A549 (cell line): ENCODE measurements around the gene NTM. TPM values are rescaled to one million over a fixed set of nuclear protein-coding genes. Genes with fewer than 3 reads are reported as not detected.

Source experiments
- ATAC-seq, 2 experiments: fragments of 200-7000 bp in 1 of 2; fragments of >200 bp in 1 of 2; cut with Nextera tagmentation in 1 of 2; cut with Tn5 transposase in 1 of 2; 3 replicates each; pipeline versions ENCODE4 v1.8.0 to v1.9.1; 2018 to 2020; ENCODE audit warnings: mild to moderate bottlenecking in 1 of 2, moderate library complexity in 1 of 2
- CTCF ChIA-PET: fragments of 300-600 bp; sonication (Branson Sonifier 250); formaldehyde crosslinking; extraction: SDS; loops from one replicate; lab custom pipeline; 2021; ENCODE audit warnings: antibody characterized with exemption, inconsistent platforms; lab: Yijun Ruan, JAX
- POLR2A ChIA-PET: fragments of 350-600 bp; formaldehyde crosslinking; extraction: SDS; loops from one replicate; lab custom pipeline; 2021; ENCODE audit warnings: antibody characterized with exemption, inconsistent platforms; lab: Yijun Ruan, JAX
- DNase-seq, 2 experiments: peaks; one replicate each; pipeline versions ENCODE4 v3.0.0 to v3.0.0-alpha.2; 2011 to 2016; ENCODE audit warnings: low read depth in 1 of 2, low spot score in 1 of 2
- FAIRE-seq: peaks from 2 replicates; lab custom pipeline; 2011; peaks lifted over from hg19 to GRCh38; lab: Jason Lieb, UNC
- H3K27ac ChIP-seq, 2 experiments: fragments of >200 bp; sonication (Bioruptor Twin); formaldehyde crosslinking; 3 replicates each; pipeline ENCODE4 v1.5.1; 2016 to 2017
- H3K4me1 ChIP-seq: fragments of >200 bp; sonication (Bioruptor Twin); formaldehyde crosslinking; 3 replicates; pipeline ENCODE4 v1.6.1; 2016
- H3K4me2 ChIP-seq: fragments of >200 bp; sonication (Bioruptor Twin); formaldehyde crosslinking; 3 replicates; pipeline ENCODE4 v1.6.1; 2016
- H3K4me3 ChIP-seq: fragments of >200 bp; sonication (Bioruptor Twin); formaldehyde crosslinking; 3 replicates; pipeline ENCODE4 v1.5.1; 2016
- H3K9me3 ChIP-seq: fragments of >200 bp; sonication (Bioruptor Twin); formaldehyde crosslinking; 3 replicates; pipeline ENCODE4 v1.6.1; 2016
- BHLHE40 ChIP-seq: IDR thresholded peaks from 2 replicates; pipeline ENCODE4 v1.6.1; 2012; ENCODE audit warnings: low read depth, low read length, inconsistent platforms
- CBX2 ChIP-seq: fragments of 200-600 bp; sonication (generic); IDR thresholded peaks from 2 replicates; pipeline ENCODE4 v1.6.1; 2016; ENCODE audit warnings: low read depth, mild to moderate bottlenecking, borderline replicate concordance
- CEBPB ChIP-seq, 2 experiments: fragments of >200 bp in 1 of 2; sonication (Bioruptor Twin) in 1 of 2; formaldehyde crosslinking in 1 of 2; IDR thresholded peaks; 2 replicates each; pipeline ENCODE4 v1.6.1; 2012 to 2016
- CHD2 ChIP-seq: fragments of 150-350 bp; IDR thresholded peaks from 2 replicates; pipeline ENCODE4 v1.6.1; 2014; ENCODE audit warnings: low read length; ENCODE audit not compliant: partially characterized antibody
- CHD4 ChIP-seq: fragments of 200-600 bp; sonication (generic); IDR thresholded peaks from 2 replicates; pipeline ENCODE4 v1.6.1; 2016; ENCODE audit warnings: antibody characterized with exemption, mild to moderate bottlenecking, borderline replicate concordance
- E2F6 ChIP-seq: IDR thresholded peaks from 2 replicates; pipeline ENCODE4 v1.6.1; 2012; ENCODE audit warnings: low read depth, borderline replicate concordance
- EHF ChIP-seq: fragments of 250-450 bp; sonication (Bioruptor Pico); IDR thresholded peaks from 2 replicates; pipeline ENCODE4 v1.5.0; 2020; ENCODE audit warnings: mild to moderate bottlenecking
- EP300 ChIP-seq, 2 experiments: fragments of >200 bp; sonication (Bioruptor Twin); formaldehyde crosslinking; IDR thresholded peaks; 2 replicates in 1 of 2; 3 replicates in 1 of 2; pipeline ENCODE4 v1.6.1; 2016 to 2017
- ESRRA ChIP-seq: fragments of 150-350 bp; IDR thresholded peaks from 2 replicates; pipeline ENCODE4 v1.6.1; 2014; ENCODE audit warnings: mild to moderate bottlenecking, low read length, borderline replicate concordance
- FOSB ChIP-seq: fragments of 250-450 bp; sonication (Bioruptor Pico); IDR thresholded peaks from 2 replicates; pipeline ENCODE4 v1.5.0; 2020; ENCODE audit warnings: mild to moderate bottlenecking, moderate library complexity
- HOXB13 ChIP-seq: fragments of 250-450 bp; sonication (Bioruptor Pico); IDR thresholded peaks from 2 replicates; pipeline ENCODE4 v1.5.0; 2020; ENCODE audit warnings: low read depth, mild to moderate bottlenecking, moderate library complexity
- HOXB5 ChIP-seq: fragments of 250-450 bp; sonication (Bioruptor Pico); IDR thresholded peaks from 2 replicates; pipeline ENCODE4 v1.5.0; 2020; ENCODE audit warnings: mild to moderate bottlenecking, moderate library complexity
- KDM1A ChIP-seq: fragments of 200-600 bp; sonication (generic); IDR thresholded peaks from 2 replicates; pipeline ENCODE4 v1.6.1; 2016; ENCODE audit warnings: low read depth, mild to moderate bottlenecking
- MAFK ChIP-seq: fragments of 450-650 bp; IDR thresholded peaks from 2 replicates; pipeline ENCODE4 v1.6.1; 2014; ENCODE audit not compliant: partially characterized antibody
- MAX ChIP-seq: IDR thresholded peaks from 2 replicates; pipeline ENCODE4 v1.6.1; 2012
- MAZ ChIP-seq: fragments of 150-350 bp; IDR thresholded peaks from 2 replicates; pipeline ENCODE4 v1.6.1; 2014; ENCODE audit warnings: antibody characterized with exemption, low read depth, low read length, borderline replicate concordance
- MYC ChIP-seq: IDR thresholded peaks from 2 replicates; pipeline ENCODE4 v1.6.1; 2012; ENCODE audit warnings: mild to moderate bottlenecking, inconsistent platforms, low read length, improper control_type of control experiment, borderline replicate concordance
- NFE2L2 ChIP-seq: fragments of 150-350 bp; conservative IDR thresholded peaks from 2 replicates; pipeline ENCODE4 v1.6.1; 2014; ENCODE audit warnings: low read length
- NR3C1 ChIP-seq: fragments of >200 bp; sonication (Bioruptor Twin); formaldehyde crosslinking; IDR thresholded peaks from 3 replicates; pipeline ENCODE4 v1.6.1; 2017
- PHF8 ChIP-seq: fragments of 200-600 bp; sonication (generic); IDR thresholded peaks from 2 replicates; pipeline ENCODE4 v1.6.1; 2016; ENCODE audit warnings: low read depth, mild to moderate bottlenecking, antibody characterized with exemption, moderate library complexity, borderline replicate concordance
- RAD21 ChIP-seq, 2 experiments: fragments of >200 bp in 1 of 2; sonication (Bioruptor Twin) in 1 of 2; formaldehyde crosslinking in 1 of 2; IDR thresholded peaks in 1 of 2; conservative IDR thresholded peaks in 1 of 2; 2 replicates in 1 of 2; 3 replicates in 1 of 2; pipeline ENCODE4 v1.6.1; 2012 to 2018; ENCODE audit warnings: inconsistent platforms in 1 of 2
- RARB ChIP-seq: fragments of 250-450 bp; sonication (Bioruptor Pico); IDR thresholded peaks from 2 replicates; pipeline ENCODE4 v1.8.0; 2021; ENCODE audit warnings: mild to moderate bottlenecking, moderate library complexity
- RNF2 ChIP-seq: fragments of 200-600 bp; sonication (generic); IDR thresholded peaks from 2 replicates; pipeline ENCODE4 v1.6.1; 2016; ENCODE audit warnings: low read depth, mild to moderate bottlenecking, antibody characterized with exemption, moderate library complexity, borderline replicate concordance
- TP53 ChIP-seq: fragments of 250-450 bp; sonication (Bioruptor Pico); IDR thresholded peaks from 2 replicates; pipeline ENCODE4 v1.5.0; 2021; ENCODE audit warnings: mild to moderate bottlenecking, moderate library complexity
- ZFP36 ChIP-seq: fragments of 450-650 bp; IDR thresholded peaks from 2 replicates; pipeline ENCODE4 v1.6.1; 2014; ENCODE audit warnings: borderline replicate concordance; ENCODE audit not compliant: partially characterized antibody
- WGBS: methylation state at CpG from one replicate; pipeline ENCODE4 v1.1.6; 2017; ENCODE audit errors: missing lambda C conversion rate; 5-methylcytosine and 5-hydroxymethylcytosine counted together
- polyA plus RNA-seq, 4 experiments: library from polyadenylated mRNA; depleted of rRNA in 3 of 4; stranded (reverse); fragments of >200 nt; fragmentation: RNase III in 1 of 4; extraction: RNeasy Plus Mini Kit Qiagen cat#74134 plus additional on column Dnase treatment in 1 of 4; gene quantifications; 2 replicates in 3 of 4; 3 replicates in 1 of 4; pipeline ENCODE4 v1.2.3, GENCODE V29; 2011 to 2017
- TF ChIP-seq, protein P1 (sequence below): fragments of 450-650 bp; IDR thresholded peaks from 2 replicates; pipeline ENCODE4 v1.6.1; 2014; ENCODE audit warnings: antibody characterized with exemption
- TF ChIP-seq, protein P2 (sequence below): IDR thresholded peaks from 2 replicates; pipeline ENCODE4 v1.6.1; 2012

NTM gene
- polyA plus RNA-seq, 2 of the 4 experiments (the other 2 are of a cell fraction), result not detected

- WGBS, result 21% methylated on average over 8 of the region's 10 CpGs
- CTCF ChIA-PET, result interaction anchor here (1.0 kb wide), 1 partner anchor 11 kb away, joined by 3 read pairs; no protein-coding TSS in a partner anchor
- no peak for FAIRE-seq
- H3K9me3 ChIP-seq, result no peaks in the 10 kb centered on the region
- TF ChIP-seq CBX2, result no peak
- no peak for TF ChIP-seq CHD4
- no peak for TF ChIP-seq ZFP36
- no peak for TF ChIP-seq RAD21 (conservative IDR thresholded peaks at IDR 0.05 in 1 of 2, IDR thresholded peaks at IDR 0.05 in 1 of 2)
- TF ChIP-seq BHLHE40, result no peak
- TF ChIP-seq, all 56 proteins: peak for 0
- Histone ChIP-seq H3K4me2 (no peak overlapping the region), H3K4me3 (no peak overlapping the region), H3K27ac (no peak overlapping the region), H3K4me1 (no peaks in the 10 kb centered on the region)
- ATAC-seq (no peak), DNase-seq (no peak)
- POLR2A ChIA-PET, result no interaction called here
Observed at GRCh38 chr11:131467645-131468394, 97.4 kb downstream of the NTM start.

DNA sequence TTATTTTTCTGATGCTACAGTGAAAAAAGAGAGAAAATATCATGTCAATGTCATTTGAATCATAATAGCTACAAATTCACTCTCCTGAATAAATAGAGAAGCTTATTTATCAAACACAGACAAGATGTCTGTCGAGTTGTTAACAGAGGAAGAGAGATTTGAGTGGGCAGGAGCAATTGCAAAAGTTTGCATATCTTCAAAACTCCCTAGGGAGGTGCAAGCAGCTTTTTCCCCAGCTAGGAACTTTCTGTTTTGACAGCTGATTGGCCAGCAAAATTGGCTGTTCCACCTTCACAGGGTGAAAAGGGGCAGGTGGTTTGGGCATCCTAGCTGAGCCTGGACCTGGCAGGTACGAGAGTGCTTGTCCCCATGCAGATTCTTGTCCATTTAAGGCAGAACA, 98.2 kb downstream of the NTM start:
- 2% methylated on average over 2 of the region's 2 CpGs for WGBS
- Histone ChIP-seq H3K4me2 (no peak overlapping the region), H3K4me3 (no peak overlapping the region), H3K27ac (no peak overlapping the region), H3K4me1 (no peaks in the 10 kb centered on the region), H3K9me3 (no peaks in the 10 kb centered on the region)
- no peak for FAIRE-seq
- no peak for ATAC-seq
- CTCF ChIA-PET, result interaction anchor here (1.0 kb wide), 1 partner anchor 10 kb away, joined by 3 read pairs; no protein-coding TSS in a partner anchor
- POLR2A ChIA-PET, result no interaction called here
- no peak for TF ChIP-seq ESRRA
- TF ChIP-seq, protein P1, sequence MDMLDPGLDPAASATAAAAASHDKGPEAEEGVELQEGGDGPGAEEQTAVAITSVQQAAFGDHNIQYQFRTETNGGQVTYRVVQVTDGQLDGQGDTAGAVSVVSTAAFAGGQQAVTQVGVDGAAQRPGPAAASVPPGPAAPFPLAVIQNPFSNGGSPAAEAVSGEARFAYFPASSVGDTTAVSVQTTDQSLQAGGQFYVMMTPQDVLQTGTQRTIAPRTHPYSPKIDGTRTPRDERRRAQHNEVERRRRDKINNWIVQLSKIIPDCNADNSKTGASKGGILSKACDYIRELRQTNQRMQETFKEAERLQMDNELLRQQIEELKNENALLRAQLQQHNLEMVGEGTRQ, result no peak
- DNase-seq, result no peak

DNA sequence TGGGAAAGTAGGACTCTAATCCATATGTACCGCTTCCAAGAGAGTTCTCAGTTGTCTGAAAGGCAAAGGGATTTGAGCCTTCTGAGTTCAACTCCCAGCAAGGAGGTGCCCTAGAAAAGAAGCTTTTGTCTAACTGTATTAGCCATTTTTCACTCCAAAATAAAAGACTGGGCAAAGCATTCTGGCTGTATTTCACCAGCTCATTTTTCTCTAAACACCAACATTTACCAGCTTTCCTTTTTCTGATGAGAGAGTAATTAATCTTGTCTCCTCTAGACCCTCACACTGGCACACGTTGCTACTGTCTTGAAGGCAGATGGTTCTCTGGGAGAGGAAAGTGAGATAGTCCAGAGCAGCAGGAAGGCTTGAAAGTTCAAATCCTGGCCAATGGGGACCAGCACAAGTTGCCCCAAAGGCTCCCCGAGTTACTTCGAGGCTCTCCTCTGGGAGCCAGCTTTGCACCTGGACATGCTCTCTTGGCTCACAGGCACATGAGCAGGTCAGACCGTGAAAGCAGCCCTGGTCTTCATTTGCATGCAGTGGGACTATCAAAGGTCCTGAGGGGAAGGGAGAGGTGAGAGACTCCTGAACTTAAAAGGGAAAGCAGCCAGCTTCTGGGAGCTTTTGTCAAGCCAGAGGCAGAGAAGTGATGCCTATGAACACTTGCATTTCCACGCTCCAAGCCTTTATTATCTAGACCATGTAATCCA, 100.0 kb downstream of the NTM start:
- DNase-seq (no peak), FAIRE-seq (no peak), ATAC-seq (no peak)
- H3K4me2 ChIP-seq, result no peak overlapping the region
- H3K4me3 ChIP-seq, result no peak overlapping the region
- ChIA-PET CTCF (interaction anchor here (1.0 kb wide), 1 partner anchor 28 kb away, joined by 3 read pairs; no protein-coding TSS in a partner anchor), POLR2A (no interaction called here)
- 16% methylated on average over 4 of the region's 6 CpGs for WGBS
- no peaks in the 10 kb centered on the region for H3K4me1 ChIP-seq
- H3K27ac ChIP-seq, result no peak overlapping the region
- TF ChIP-seq EP300 (IDR thresholded peaks at IDR 0.05), result no peak
- TF ChIP-seq EHF, result no peak
- no peak for TF ChIP-seq NFE2L2
- no peak for TF ChIP-seq PHF8
- no peak for TF ChIP-seq RARB (CRISPR knock-in tag)
- no peaks in the 10 kb centered on the region for H3K9me3 ChIP-seq

DNA sequence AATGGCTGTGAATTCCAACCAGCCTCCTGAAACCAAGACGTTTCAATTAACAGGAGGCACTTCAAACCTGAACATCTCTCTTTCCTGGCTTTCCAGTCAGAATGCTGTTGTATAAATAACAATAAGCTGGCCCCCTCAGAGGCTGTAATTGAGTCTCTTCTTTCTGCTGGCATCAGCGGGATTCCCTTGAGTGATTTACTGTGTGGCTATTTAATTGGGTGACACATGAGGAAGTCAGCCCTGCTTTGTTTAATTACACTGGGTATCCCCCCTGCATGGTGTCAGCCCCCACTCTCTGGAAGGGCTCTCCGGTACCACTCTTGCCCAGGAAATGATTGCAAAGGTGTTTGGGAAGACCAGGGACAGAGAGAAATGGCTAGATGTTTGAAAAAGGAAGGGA, 101.6 kb downstream of the NTM start:
- H3K4me3 ChIP-seq, result no peak overlapping the region
- no peak for DNase-seq
- no peaks in the 10 kb centered on the region for H3K4me1 ChIP-seq
- ChIA-PET CTCF (no interaction called here), POLR2A (no interaction called here)
- TF ChIP-seq MAX (no peak), HOXB13 (CRISPR knock-in tag) (no peak), MYC (no peak), TP53 (CRISPR knock-in tag) (no peak), PHF8 (no peak), CEBPB (IDR thresholded peaks at IDR 0.05) (no peak), ZFP36 (no peak), MAZ (no peak), NR3C1 (no peak), RNF2 (no peak), CHD4 (no peak), E2F6 (no peak), CBX2 (no peak), CHD2 (no peak), EHF (no peak), FOSB (CRISPR knock-in tag) (no peak), KDM1A (no peak), MAFK (no peak), HOXB5 (no peak)
- TF ChIP-seq, protein P2, sequence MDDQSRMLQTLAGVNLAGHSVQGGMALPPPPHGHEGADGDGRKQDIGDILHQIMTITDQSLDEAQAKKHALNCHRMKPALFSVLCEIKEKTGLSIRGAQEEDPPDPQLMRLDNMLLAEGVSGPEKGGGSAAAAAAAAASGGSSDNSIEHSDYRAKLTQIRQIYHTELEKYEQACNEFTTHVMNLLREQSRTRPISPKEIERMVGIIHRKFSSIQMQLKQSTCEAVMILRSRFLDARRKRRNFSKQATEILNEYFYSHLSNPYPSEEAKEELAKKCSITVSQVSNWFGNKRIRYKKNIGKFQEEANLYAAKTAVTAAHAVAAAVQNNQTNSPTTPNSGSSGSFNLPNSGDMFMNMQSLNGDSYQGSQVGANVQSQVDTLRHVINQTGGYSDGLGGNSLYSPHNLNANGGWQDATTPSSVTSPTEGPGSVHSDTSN, result no peak
- WGBS, result 0% methylated on average over 3 of the region's 3 CpGs
- no peaks in the 10 kb centered on the region for H3K9me3 ChIP-seq
- FAIRE-seq, result no peak
- no peak overlapping the region for H3K27ac ChIP-seq
- H3K4me2 ChIP-seq, result no peak overlapping the region
- no peak for ATAC-seq
